H9 (cell line): ENCODE data around the gene EDAR. TPM values are rescaled to one million over a fixed set of nuclear protein-coding genes. Genes with fewer than 3 reads are reported as not detected.

ENCODE experiments used
- DNase-seq: peaks from one replicate; pipeline ENCODE4 v3.0.0-alpha.2; 2017
- H2AFZ ChIP-seq: one replicate; pipeline ENCODE4 v1.6.1; 2013; ENCODE audit warnings: mild to moderate bottlenecking, low read length, control low read depth, moderate library complexity
- H2AK5ac ChIP-seq: 2 replicates; pipeline ENCODE4 v1.6.1; 2013; ENCODE audit warnings: low read length, control low read depth, mixed read lengths; ENCODE audit not compliant: insufficient read length
- H2BK120ac ChIP-seq: one replicate; pipeline ENCODE4 v1.6.1; 2013; ENCODE audit warnings: low read depth, mild to moderate bottlenecking, low read length, control low read depth, inconsistent platforms; ENCODE audit not compliant: poor library complexity, severe bottlenecking
- H2BK12ac ChIP-seq: 2 replicates; pipeline ENCODE4 v1.6.1; 2013; ENCODE audit warnings: low read length, control low read depth, mixed read lengths, low read depth; ENCODE audit not compliant: insufficient read length
- H2BK15ac ChIP-seq: 2 replicates; pipeline ENCODE4 v1.6.1; 2013; ENCODE audit warnings: low read depth, low read length, control low read depth
- H2BK20ac ChIP-seq: one replicate; pipeline ENCODE4 v1.6.1; 2013; ENCODE audit warnings: low read depth, mild to moderate bottlenecking, low read length, control low read depth, inconsistent platforms; ENCODE audit not compliant: poor library complexity, severe bottlenecking
- H2BK5ac ChIP-seq: 2 replicates; pipeline ENCODE4 v1.6.1; 2013; ENCODE audit warnings: low read length, control low read depth, mixed read lengths; ENCODE audit not compliant: insufficient read length
- H3K14ac ChIP-seq: 2 replicates; pipeline ENCODE4 v1.6.1; 2013; ENCODE audit warnings: low read length, control low read depth; ENCODE audit not compliant: insufficient read depth
- H3K18ac ChIP-seq: 2 replicates; pipeline ENCODE4 v1.6.1; 2013; ENCODE audit warnings: low read depth, mild to moderate bottlenecking, mixed read lengths, low read length, control low read depth; ENCODE audit not compliant: insufficient read length
- H3K23ac ChIP-seq: 2 replicates; pipeline ENCODE4 v1.6.1; 2013; ENCODE audit warnings: low read length, control low read depth, mixed read lengths, low read depth; ENCODE audit not compliant: insufficient read length
- H3K23me2 ChIP-seq: 2 replicates; pipeline ENCODE4 v1.6.1; 2013; ENCODE audit warnings: low read depth, mild to moderate bottlenecking, mixed read lengths, low read length, control low read depth; ENCODE audit not compliant: insufficient read length, poor library complexity, severe bottlenecking
- H3K27ac ChIP-seq: 2 replicates; pipeline ENCODE4 v1.5.1; 2013; ENCODE audit warnings: low read length, control low read depth, mixed read lengths, low read depth; ENCODE audit not compliant: insufficient read length
- H3K27me3 ChIP-seq: 2 replicates; pipeline ENCODE4 v1.6.1; 2013; ENCODE audit warnings: low read length, control low read depth, inconsistent platforms; ENCODE audit not compliant: insufficient read depth
- H3K4ac ChIP-seq: 2 replicates; pipeline ENCODE4 v1.6.1; 2013; ENCODE audit warnings: low read depth, mild to moderate bottlenecking, control low read depth, inconsistent platforms, low read length, moderate library complexity
- H3K4me1 ChIP-seq: 2 replicates; pipeline ENCODE4 v1.6.1; 2013; ENCODE audit warnings: low read length, control low read depth, inconsistent platforms; ENCODE audit not compliant: insufficient read depth
- H3K4me2 ChIP-seq: 2 replicates; pipeline ENCODE4 v1.6.1; 2013; ENCODE audit warnings: low read length, control low read depth, mixed read lengths; ENCODE audit not compliant: insufficient read length, insufficient read depth
- H3K56ac ChIP-seq: 2 replicates; pipeline ENCODE4 v1.6.1; 2013; ENCODE audit warnings: low read depth, mild to moderate bottlenecking, mixed read lengths, low read length, control low read depth; ENCODE audit not compliant: insufficient read length
- H3K79me1 ChIP-seq: 2 replicates; pipeline ENCODE4 v1.6.1; 2013; ENCODE audit warnings: low read depth, mild to moderate bottlenecking, moderate library complexity, low read length, control low read depth, inconsistent platforms; ENCODE audit not compliant: insufficient read depth, poor library complexity, severe bottlenecking
- H3K79me2 ChIP-seq: 2 replicates; pipeline ENCODE4 v1.6.1; 2013; ENCODE audit warnings: low read length, control low read depth, inconsistent platforms; ENCODE audit not compliant: insufficient read depth
- H3K9ac ChIP-seq: 2 replicates; pipeline ENCODE4 v1.6.1; 2013; ENCODE audit warnings: low read length, control low read depth, mixed read lengths; ENCODE audit not compliant: insufficient read length; ENCODE audit errors: extremely low read depth
- H3K9me3 ChIP-seq: one replicate; pipeline ENCODE4 v1.6.1; 2013; ENCODE audit warnings: low read depth, low read length, inconsistent platforms; ENCODE audit not compliant: control insufficient read depth
- H3T11ph ChIP-seq: one replicate; pipeline ENCODE4 v1.6.1; 2013; ENCODE audit warnings: mild to moderate bottlenecking, low read length, control low read depth, inconsistent platforms
- H4K20me1 ChIP-seq: one replicate; pipeline ENCODE4 v1.6.1; 2013; ENCODE audit not compliant: control insufficient read depth, insufficient read length, insufficient read depth
- H4K5ac ChIP-seq: 2 replicates; pipeline ENCODE4 v1.6.1; 2013; ENCODE audit warnings: low read depth, mild to moderate bottlenecking, mixed read lengths, low read length, control low read depth; ENCODE audit not compliant: insufficient read length
- H4K8ac ChIP-seq: replicated peaks from 2 replicates; pipeline ENCODE4 v1.6.1; 2013; ENCODE audit warnings: low read length, control low read depth, mixed read lengths, low read depth; ENCODE audit not compliant: insufficient read length
- H4K91ac ChIP-seq: 2 replicates; pipeline ENCODE4 v1.6.1; 2013; ENCODE audit warnings: low read depth, mild to moderate bottlenecking, moderate library complexity, mixed read lengths, low read length, control low read depth; ENCODE audit not compliant: insufficient read length
- H3K27ac Mint-ChIP-seq, 3 experiments: 2 replicates in 2 of 3; 3 replicates in 1 of 3; pipeline ENCODE4 v1.8.0; 2020 to 2021; ENCODE audit warnings: mixed read lengths in 3 of 3, mild to moderate bottlenecking in 1 of 3, moderate library complexity in 1 of 3
- H3K27me3 Mint-ChIP-seq: 2 replicates; pipeline ENCODE4 v1.8.0; 2021; ENCODE audit warnings: low read depth, mild to moderate bottlenecking, moderate library complexity, mixed read lengths
- H3K36me3 Mint-ChIP-seq, 3 experiments: 2 replicates in 2 of 3; 3 replicates in 1 of 3; pipeline ENCODE4 v1.8.0; 2020 to 2021; ENCODE audit warnings: low read depth in 3 of 3, mixed read lengths in 3 of 3; ENCODE audit not compliant: insufficient read depth in 1 of 3
- H3K4me1 Mint-ChIP-seq, 2 experiments: 2 replicates each; pipeline ENCODE4 v1.8.0; 2020; ENCODE audit warnings: mixed read lengths in 2 of 2
- H3K4me3 Mint-ChIP-seq, 2 experiments: 2 replicates in 1 of 2; 3 replicates in 1 of 2; pipeline ENCODE4 v1.8.0; 2020 to 2021; ENCODE audit warnings: mild to moderate bottlenecking in 2 of 2, mixed read lengths in 2 of 2, moderate library complexity in 1 of 2
- H3K9me3 Mint-ChIP-seq, 2 experiments: 2 replicates in 1 of 2; 3 replicates in 1 of 2; pipeline ENCODE4 v1.8.0; 2020; ENCODE audit warnings: mild to moderate bottlenecking in 2 of 2, mixed read lengths in 2 of 2, moderate library complexity in 1 of 2
- CTCF ChIP-seq: fragments of 200-600 bp; sonication (generic); conservative IDR thresholded peaks from 3 replicates; pipeline ENCODE4 v1.8.0; 2021; ENCODE audit warnings: antibody characterized with exemption, mild to moderate bottlenecking
- WGBS: extraction: QIAGEN DNeasy Blood & Tissue Kit; methylation state at CpG from one replicate; pipeline ENCODE4 v1.1.7; 2013; ENCODE audit warnings: missing lambda C conversion rate, low lambda C conversion rate, mixed read lengths; ENCODE audit not compliant: insufficient read length; ENCODE audit errors: extremely low coverage; 5-methylcytosine and 5-hydroxymethylcytosine counted together
- total RNA-seq: library from RNA; stranded (reverse); gene quantifications from 2 replicates; pipeline ENCODE4 v1.2.1, GENCODE V29; 2021

Gene EDAR
- total RNA-seq, 1 experiment from 2014 or later = not detected

- TF ChIP-seq CTCF = no peak
- Histone ChIP-seq H3K79me1 (no peaks in the 10 kb centered on the region), H3K27ac (no peak overlapping the region), H3T11ph (no peak overlapping the region), H2AFZ (no peak overlapping the region), H2BK5ac (no peak overlapping the region), H3K9me3 (no peaks in the 10 kb centered on the region), H2BK120ac (no peak overlapping the region), H4K91ac (no peak overlapping the region), H4K20me1 (no peaks in the 10 kb centered on the region), H3K14ac (no peak overlapping the region), H2BK12ac (no peak overlapping the region), H3K27me3 (no peaks in the 10 kb centered on the region), H3K4me1 (no peaks in the 10 kb centered on the region), H3K9ac (no peak overlapping the region), H3K23ac (no peak overlapping the region), H2AK5ac (no peak overlapping the region), H4K8ac (no peak overlapping the region), H3K4ac (no peak overlapping the region), H3K79me2 (no peaks in the 10 kb centered on the region), H3K18ac (no peak overlapping the region), H3K4me2 (no peak overlapping the region), H2BK20ac (no peak overlapping the region), H4K5ac (no peak overlapping the region), H2BK15ac (no peak overlapping the region), H3K23me2 (no peaks in the 10 kb centered on the region), H3K56ac (no peak overlapping the region)
- H3K9me3 Mint-ChIP-seq = no peaks in the 10 kb centered on the region
- peaks cover 0 to 8% of the 10 kb centered on the region in 2 experiments; a peak in 1 of 4 replicates for H3K4me1 Mint-ChIP-seq
- peaks cover 3% of the 10 kb centered on the region; the same call in 1 of the 2 replicates for H3K27me3 Mint-ChIP-seq
- no CpG with 5 or more reads among the region's 4 CpGs for WGBS
- no peak overlapping the region for H3K4me3 Mint-ChIP-seq
- no peaks in the 10 kb centered on the region for H3K36me3 Mint-ChIP-seq
- DNase-seq = no peak
- no peak overlapping the region for H3K27ac Mint-ChIP-seq
Measured at GRCh38 chr2:109000738-109001137, 11.7 kb upstream of the EDAR start.
